NCI-H510A treated with DMSO at 0.1 percent for 48 hours (cell line): ENCODE data around the gene PCSK4.

Source experiments
- DNase-seq: peaks from one replicate; lab custom pipeline; 2025; lab: John Stamatoyannopoulos, UW

The PCSK4 gene

GRCh38 chr19:1438035-1438932 lies 51.9 kb downstream of the PCSK4 start, which contains the start of gene RPS15:
RPS15 (plus strand) TSS chr19:1438396; CDS start chr19:1438426, 30 bp downstream.
- DNase-seq = peak; percentile 84

DNA sequence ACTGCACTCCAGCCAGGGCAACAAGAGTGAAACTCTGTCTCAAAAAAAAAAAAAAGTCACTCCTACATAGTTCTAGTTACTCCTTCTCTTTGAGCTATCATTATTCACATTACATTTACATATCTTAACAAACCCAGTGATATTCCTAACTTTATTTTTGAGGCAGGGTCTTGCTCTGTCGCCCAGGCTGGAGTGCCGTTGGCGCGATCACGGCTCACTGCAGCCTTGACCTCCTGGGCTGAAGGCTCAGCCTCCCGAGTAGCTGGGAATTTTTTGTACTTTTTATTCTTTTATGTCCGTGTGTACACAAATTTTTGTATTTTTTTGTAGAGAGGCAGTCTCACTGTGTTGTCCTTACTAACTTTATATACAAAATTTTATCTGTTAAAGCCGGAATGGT lies 52.5 kb downstream of the PCSK4 start:
- no peak for DNase-seq

- DNase-seq = no peak
Measured at GRCh38 chr19:1435378-1435989, 54.7 kb downstream of the PCSK4 start.

- no peak for DNase-seq
Measured at GRCh38 chr19:1434577-1435060, 55.5 kb downstream of the PCSK4 start.

DNA sequence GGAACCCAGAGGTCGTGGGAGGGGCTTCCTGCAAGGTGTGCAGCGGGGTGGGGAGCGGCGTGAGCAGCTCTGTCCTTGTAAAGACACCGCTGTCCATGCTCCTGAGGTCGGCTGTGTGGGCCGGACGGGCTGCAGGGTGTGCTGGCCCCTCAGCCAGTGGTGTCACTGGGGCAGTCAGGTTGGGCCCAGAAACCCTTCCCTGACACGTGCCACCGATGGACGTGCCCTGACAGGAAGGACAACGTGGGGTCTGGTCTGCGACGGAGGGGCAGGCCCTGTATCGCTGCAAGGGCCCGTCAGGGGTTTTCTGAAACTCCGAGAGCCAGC lies 56.1 kb downstream of the PCSK4 start:
- no peak for DNase-seq

DNA sequence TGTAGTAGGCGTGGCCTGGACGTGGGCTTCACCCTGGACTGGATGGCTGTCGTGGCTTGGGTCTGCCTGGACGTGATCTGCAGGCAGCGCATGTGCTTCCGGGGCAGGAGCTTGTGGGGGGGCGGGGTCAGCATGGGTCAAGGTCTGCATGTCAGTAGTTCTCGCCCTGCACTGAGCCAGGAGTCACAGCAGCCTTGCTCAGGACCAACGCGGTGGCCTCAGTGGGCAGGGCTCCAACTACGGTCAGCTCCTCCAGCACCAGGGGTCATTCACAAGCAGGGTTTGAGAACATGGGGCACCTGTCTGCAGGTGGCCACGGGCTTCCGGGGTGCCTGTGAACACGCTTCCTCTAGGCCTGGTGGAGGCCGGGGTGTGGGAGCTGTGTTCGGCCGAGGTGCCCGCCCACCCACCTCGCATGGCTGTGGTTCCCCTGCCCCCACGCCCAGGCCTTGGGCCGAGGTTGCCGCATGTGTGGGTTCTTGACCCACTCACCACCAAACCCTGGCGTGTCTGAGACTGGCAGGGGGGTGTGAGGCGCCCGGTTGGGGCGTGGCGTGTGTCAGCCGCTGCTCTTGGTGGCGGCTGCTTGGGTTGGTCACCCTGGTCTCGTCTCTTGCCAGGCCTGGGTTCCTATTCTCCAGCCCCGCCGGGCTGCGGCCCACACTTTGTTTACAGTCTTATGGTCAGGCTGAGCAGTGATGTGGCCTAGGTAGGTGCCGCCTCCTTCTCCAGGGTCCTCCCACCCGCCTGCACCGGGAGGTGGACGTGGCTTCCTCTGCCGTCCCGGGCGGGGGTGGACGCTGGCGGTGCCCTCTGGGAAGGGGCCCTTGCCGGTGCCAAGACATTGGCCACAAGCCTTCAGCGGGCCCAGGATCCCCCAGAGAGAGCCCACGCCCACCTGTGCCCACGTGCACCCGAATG lies 56.8 kb downstream of the PCSK4 start:
- DNase-seq = no peak

DNA sequence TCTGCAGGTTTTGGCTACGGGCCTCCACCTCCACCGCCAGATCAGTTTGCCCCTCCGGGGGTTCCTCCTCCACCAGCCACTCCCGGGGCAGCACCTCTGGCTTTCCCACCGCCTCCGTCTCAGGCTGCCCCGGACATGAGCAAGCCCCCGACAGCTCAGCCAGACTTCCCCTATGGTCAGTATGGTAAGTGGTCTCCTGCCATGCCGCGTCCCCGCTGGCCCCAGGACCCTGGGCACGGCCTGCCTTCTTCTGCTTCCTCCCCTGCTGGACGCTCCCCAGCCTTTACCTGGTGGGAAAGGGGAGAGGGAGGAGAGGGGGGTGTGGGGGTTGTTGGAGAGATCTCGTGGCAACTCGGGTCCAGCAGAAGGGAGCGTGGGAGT lies 57.7 kb downstream of the PCSK4 start:
- DNase-seq = no peak

GRCh38 chr19:1431759-1432506 lies 58.2 kb downstream of the PCSK4 start:
- DNase-seq = no peak
